Measurements from ENCODE around the gene HMCES.
A peak's percentile ranks its signal among the peaks of the same experiment; 100 is the strongest.
"Not testable (repeated sequence)": the region's sequence is repeated elsewhere in the genome, so short reads cannot be mapped to it uniquely, and the experiment has no call there.

HMCES gene

DNA sequence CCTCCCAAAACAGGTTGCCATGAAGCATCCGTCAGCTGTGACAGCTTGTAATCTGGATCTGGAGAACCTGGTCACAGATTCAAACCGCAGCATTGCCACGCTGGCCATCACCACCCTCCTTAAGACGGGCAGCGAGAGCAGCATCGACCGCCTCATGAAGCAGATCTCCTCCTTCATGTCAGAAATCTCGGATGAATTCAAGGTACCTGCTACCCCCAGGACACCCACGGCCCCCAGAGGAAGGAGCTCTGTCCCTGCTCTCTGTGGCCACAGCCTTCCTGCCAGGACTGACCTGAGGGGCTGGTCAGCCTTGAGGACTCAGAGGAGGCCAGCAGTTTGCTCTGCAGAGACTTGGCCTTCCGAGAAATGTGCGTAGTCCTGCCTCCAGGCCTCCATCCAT is 18.1 kb upstream of the HMCES start:
- Histone ChIP-seq H3K27me3 (ENCODE audit: control insufficient read depth, insufficient read depth, low read length) (no peaks in the 10 kb centered on the region), H3K4me3 (ENCODE audit: low read length) (no peak overlapping the region), H3K36me3 (ENCODE audit: control insufficient read depth, low read depth, low read length) (peaks cover 84% of the 10 kb centered on the region), H3K9me3 (ENCODE audit: control insufficient read depth, low read depth, low read length) (no peaks in the 10 kb centered on the region), H3K27ac (ENCODE audit: low read length) (no peak overlapping the region), H3K9ac (ENCODE audit: low read length) (no peak overlapping the region), H3K4me1 (ENCODE audit: control insufficient read depth, low read depth, low read length) (no peaks in the 10 kb centered on the region)

DNA sequence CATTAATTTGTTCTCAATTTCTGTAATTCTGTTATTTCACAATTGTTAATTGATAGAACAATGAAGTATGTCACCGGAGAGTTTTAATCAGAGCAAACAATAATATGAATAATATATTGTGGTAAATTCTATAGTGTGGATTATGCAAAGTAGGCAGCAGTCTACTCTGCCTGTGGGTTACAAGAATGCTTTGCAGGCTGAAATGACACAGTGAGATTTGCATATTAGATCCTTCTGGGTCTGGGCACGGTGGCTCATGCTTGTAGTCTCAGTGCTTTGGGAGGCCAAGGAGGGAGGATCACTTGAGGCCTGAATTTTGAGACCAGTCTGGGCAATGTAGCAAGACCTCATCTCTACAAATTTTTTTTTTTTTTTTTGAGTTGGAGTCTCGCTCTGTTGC is 16.8 kb upstream of the HMCES start:
- Histone ChIP-seq H3K9ac (ENCODE audit: low read length) (no peak overlapping the region), H3K4me3 (ENCODE audit: low read length) (no peak overlapping the region), H3K27me3 (ENCODE audit: control insufficient read depth, insufficient read depth, low read length) (no peaks in the 10 kb centered on the region), H3K27ac (ENCODE audit: low read length) (no peak overlapping the region), H3K9me3 (ENCODE audit: control insufficient read depth, low read depth, low read length) (no peaks in the 10 kb centered on the region), H3K36me3 (ENCODE audit: control insufficient read depth, low read depth, low read length) (peaks cover 83% of the 10 kb centered on the region), H3K4me1 (ENCODE audit: control insufficient read depth, low read depth, low read length) (no peaks in the 10 kb centered on the region)

DNA sequence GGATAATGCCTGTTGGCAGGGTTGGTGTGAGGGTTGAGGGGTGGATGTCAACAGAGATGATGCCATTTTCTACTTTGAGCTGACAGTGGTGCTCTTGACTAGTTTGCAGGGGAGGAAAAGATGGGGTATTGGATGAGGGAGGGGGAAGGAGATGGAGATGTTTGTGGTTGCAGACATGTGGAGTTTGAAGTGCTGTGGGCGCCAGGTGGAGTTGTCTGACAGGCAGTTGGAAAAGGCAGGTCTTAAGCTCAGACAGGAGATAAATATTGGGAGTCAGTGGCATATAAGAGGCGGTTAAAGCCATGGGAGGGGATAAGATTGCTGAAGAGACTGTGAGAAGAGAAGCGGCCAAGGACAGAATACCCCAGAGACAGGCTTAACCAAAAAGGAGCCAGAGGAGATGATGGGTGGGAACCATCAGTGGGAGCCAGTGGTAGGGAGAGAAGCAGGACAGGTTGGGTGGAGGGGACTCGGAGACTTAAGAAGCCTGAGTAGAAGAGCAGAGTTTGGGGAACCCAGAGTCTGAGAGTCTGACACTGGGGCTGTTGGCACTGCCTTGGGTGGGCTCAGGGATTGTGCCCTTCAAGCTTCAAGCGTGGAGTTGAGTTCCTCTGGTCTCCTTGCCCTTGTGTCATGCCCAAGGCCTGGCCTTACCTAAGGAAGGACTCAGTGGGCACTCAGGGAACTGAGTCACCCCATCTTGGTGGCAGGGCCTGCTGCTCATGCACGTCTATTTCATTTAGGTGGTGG is 15.3 kb upstream of the HMCES start:
- no peaks in the 10 kb centered on the region for H3K9me3 ChIP-seq (ENCODE audit: control insufficient read depth, low read depth, low read length)
- no peak overlapping the region for H3K4me3 ChIP-seq (ENCODE audit: low read length)
- no peaks in the 10 kb centered on the region for H3K27me3 ChIP-seq (ENCODE audit: control insufficient read depth, insufficient read depth, low read length)
- H3K27ac ChIP-seq (ENCODE audit: low read length), result no peak overlapping the region
- H3K4me1 ChIP-seq (ENCODE audit: control insufficient read depth, low read depth, low read length), result no peaks in the 10 kb centered on the region
- peaks cover 83% of the 10 kb centered on the region for H3K36me3 ChIP-seq (ENCODE audit: control insufficient read depth, low read depth, low read length)
- no peak overlapping the region for H3K9ac ChIP-seq (ENCODE audit: low read length)

DNA sequence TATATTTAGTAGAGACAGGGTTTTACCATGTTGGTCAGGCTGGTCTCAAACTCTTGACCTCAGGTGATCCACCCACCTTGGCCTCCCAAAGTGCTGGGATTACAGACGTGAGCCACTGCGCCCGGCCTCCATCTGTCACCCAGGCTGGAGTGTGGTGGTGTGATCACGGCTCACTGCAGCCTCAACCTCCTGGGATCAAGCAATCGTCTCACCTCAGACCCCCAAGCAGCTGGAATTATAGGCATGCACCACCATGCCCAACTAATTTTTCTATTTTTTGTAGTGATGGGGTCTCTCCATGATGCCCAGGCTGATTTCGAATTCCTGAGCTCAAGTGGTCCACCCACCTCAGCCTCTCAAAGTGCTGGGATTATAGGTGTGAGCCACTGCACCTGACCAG is 13.7 kb upstream of the HMCES start:
- not testable (repeated sequence) for H3K27me3 ChIP-seq (ENCODE audit: control insufficient read depth, insufficient read depth, low read length); H3K27ac ChIP-seq (ENCODE audit: low read length); H3K9me3 ChIP-seq (ENCODE audit: control insufficient read depth, low read depth, low read length); H3K4me1 ChIP-seq (ENCODE audit: control insufficient read depth, low read depth, low read length); H3K9ac ChIP-seq (ENCODE audit: low read length); H3K4me3 ChIP-seq (ENCODE audit: low read length)
- peaks cover 91% of the 10 kb centered on the region for H3K36me3 ChIP-seq (ENCODE audit: control insufficient read depth, low read depth, low read length)

DNA sequence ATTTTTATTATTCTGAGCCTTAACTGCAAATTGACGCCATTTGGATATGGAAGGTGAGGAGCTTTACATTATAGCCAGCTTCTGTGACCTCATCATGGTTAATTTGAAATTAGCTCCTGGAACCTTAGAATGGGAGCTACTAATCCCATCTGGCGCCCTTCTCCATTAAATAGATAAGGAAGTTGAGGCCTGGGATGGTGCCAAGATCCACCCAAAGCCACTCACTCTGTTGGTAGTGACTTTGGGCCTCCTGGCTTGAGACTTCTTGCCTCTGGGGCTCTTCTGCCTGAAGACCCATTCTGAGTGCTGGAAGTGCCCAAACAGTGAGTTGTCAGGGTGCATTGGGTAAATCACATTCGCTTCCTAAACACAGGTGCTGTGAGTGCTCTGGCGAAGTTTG is 12.0 kb upstream of the HMCES start:
- H3K4me3 ChIP-seq (ENCODE audit: low read length), result no peak overlapping the region
- H3K4me1 ChIP-seq (ENCODE audit: control insufficient read depth, low read depth, low read length), result no peaks in the 10 kb centered on the region
- no peaks in the 10 kb centered on the region for H3K9me3 ChIP-seq (ENCODE audit: control insufficient read depth, low read depth, low read length)
- no peaks in the 10 kb centered on the region for H3K27me3 ChIP-seq (ENCODE audit: control insufficient read depth, insufficient read depth, low read length)
- H3K9ac ChIP-seq (ENCODE audit: low read length), result no peak overlapping the region
- H3K36me3 ChIP-seq (ENCODE audit: control insufficient read depth, low read depth, low read length), result peaks cover 91% of the 10 kb centered on the region
- H3K27ac ChIP-seq (ENCODE audit: low read length), result no peak overlapping the region

DNA sequence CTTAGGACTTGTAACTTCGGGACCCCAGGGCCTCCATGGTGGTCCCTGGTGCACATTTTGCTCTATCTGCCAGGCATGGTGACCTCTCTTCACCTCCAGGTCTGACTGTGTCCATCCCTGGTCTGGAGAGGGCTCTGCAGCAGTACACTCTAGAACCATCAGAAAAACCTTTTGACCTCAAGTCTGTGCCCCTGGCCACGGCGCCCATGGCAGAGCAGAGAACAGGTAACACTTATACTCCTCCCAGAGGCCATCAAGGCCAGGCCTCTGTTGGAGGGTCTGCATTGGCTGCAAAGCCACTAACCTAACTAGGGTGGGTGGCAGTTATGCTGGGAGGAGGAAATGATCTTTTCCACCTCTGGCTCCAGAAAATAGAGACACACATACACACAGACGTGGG is 10.3 kb upstream of the HMCES start:
- Histone ChIP-seq H3K36me3 (ENCODE audit: control insufficient read depth, low read depth, low read length) (peaks cover 97% of the 10 kb centered on the region), H3K27me3 (ENCODE audit: control insufficient read depth, insufficient read depth, low read length) (no peaks in the 10 kb centered on the region), H3K9me3 (ENCODE audit: control insufficient read depth, low read depth, low read length) (no peaks in the 10 kb centered on the region), H3K4me1 (ENCODE audit: control insufficient read depth, low read depth, low read length) (no peaks in the 10 kb centered on the region), H3K9ac (ENCODE audit: low read length) (no peak overlapping the region), H3K27ac (ENCODE audit: low read length) (no peak overlapping the region), H3K4me3 (ENCODE audit: low read length) (no peak overlapping the region)

DNA sequence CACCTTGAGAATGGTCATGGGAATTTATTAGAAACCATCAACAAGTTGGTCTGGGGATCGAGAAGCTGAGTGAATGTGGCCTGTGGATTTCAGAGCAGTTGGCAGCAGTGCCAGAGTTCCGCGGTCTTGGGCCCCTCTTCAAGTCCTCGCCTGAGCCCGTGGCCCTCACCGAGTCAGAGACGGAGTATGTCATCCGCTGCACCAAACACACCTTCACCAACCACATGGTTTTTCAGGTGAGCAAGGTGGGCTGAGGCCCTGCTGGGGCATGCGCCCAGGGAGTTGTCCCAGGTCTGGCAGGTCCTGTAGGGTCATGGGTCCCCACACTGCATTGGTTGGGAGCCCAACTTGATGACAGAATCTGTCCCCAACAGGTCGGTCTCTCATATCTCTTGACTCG is 7.0 kb upstream of the HMCES start:
- H3K4me3 ChIP-seq (ENCODE audit: low read length), result no peak overlapping the region
- no peaks in the 10 kb centered on the region for H3K9me3 ChIP-seq (ENCODE audit: control insufficient read depth, low read depth, low read length)

DNA sequence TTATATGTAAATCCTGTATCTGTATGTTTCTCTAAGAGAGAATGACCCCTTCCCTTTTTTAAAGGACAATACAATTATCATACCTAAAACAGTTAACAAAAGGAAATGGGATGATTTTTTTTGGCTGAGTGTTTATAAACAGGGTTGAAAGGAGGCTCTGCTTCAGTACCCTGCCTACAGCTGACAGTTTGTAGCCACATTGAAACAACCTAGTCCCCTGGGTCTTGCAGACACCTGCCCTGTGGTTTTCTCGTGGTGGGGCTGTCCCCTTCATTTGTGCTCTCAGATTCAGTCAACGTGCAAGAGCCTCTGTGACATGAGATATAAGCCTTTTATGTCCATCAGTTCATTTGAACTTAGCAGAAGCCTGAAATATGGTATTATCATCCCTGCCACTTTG is 2.3 kb upstream of the HMCES start:
- H3K9me3 ChIP-seq (ENCODE audit: control insufficient read depth, low read depth, low read length), result no peaks in the 10 kb centered on the region
- peaks cover 58% of the 10 kb centered on the region for H3K36me3 ChIP-seq (ENCODE audit: control insufficient read depth, low read depth, low read length)
- no peaks in the 10 kb centered on the region for H3K27me3 ChIP-seq (ENCODE audit: control insufficient read depth, insufficient read depth, low read length)
- H3K4me1 ChIP-seq (ENCODE audit: control insufficient read depth, low read depth, low read length), result peaks cover 13% of the 10 kb centered on the region
- no peak overlapping the region for H3K9ac ChIP-seq (ENCODE audit: low read length)
- H3K4me3 ChIP-seq (ENCODE audit: low read length), result no peak overlapping the region
- no peak overlapping the region for H3K27ac ChIP-seq (ENCODE audit: low read length)

More for the DNA sequence above, 7.0 kb upstream of the HMCES start:
- Histone ChIP-seq H3K36me3 (ENCODE audit: control insufficient read depth, low read depth, low read length) (peaks cover 98% of the 10 kb centered on the region), H3K4me1 (ENCODE audit: control insufficient read depth, low read depth, low read length) (no peaks in the 10 kb centered on the region), H3K9ac (ENCODE audit: low read length) (no peak overlapping the region), H3K27ac (ENCODE audit: low read length) (no peak overlapping the region), H3K27me3 (ENCODE audit: control insufficient read depth, insufficient read depth, low read length) (no peaks in the 10 kb centered on the region)

DNA sequence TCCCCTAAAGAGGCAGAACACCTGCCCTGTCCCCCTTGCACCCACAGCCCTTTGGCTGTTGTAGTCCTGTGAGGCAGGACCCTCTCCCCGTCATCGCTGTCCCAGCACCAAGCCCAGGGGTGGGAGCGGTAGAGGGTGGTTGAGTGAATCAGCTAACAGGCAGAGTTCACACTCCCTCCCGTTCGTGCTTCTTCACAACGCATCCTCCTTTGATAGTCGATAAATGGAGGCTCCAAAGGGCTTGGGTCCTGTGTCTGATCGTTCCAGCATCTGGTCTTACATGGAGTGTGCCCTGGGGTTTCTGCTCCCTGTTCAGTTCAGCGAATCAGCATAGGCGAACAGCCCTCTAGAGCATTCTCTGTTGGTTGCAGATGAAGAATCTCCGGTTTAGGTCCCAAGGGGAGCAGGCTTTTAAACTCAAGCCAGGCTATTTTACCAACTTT is 820 bp upstream of the HMCES start:
- Histone ChIP-seq H3K4me1 (ENCODE audit: control insufficient read depth, low read depth, low read length) (peaks cover 13% of the 10 kb centered on the region), H3K9ac (ENCODE audit: low read length) (peak overlapping the region; percentile 79)

DNA sequence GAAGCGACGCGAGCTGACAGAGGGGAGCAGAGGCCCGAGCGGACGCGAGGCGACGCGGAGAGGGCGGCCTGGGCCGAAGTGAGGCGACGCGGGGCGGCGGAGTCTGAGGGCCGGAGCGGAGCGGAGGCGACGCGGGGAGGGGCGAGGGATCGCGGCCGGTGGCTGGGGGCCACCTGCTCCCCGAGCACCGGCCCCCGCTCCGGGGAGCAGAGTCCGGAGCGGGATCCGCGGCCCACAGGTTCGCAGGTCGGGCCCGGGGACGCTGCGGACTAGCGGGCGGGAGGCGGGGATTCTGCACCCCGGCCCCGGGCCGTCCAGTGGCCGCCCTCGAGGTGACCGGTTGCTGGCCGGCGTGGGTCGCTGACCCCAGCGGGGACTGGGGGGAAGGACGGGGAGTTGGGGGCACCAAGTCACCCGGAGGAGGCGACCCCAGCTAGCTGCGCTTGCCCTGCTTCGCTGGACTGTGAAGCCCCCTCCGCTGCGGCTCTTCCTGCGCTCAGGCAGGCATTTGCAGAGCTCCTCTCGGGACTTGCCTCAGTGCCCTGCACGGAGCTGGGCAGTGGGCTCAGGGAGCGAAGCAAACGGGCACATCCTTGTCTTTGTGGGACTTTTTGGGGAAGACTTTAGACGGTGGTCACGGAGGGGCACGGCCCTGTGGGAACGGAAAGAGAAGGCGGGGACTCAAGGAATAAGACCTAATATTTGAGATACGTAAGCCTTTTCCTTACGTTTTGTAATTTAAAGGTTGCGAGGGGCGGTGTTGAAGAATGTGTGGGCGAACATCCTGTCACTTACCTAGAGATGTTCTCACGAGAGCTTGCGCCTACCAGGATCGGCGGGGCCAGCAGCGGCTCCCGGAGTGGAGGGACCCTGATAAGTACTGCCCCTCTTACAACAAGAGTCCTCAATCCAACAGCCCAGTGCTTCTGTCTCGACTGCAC is 566 bp downstream of the HMCES start:
- Histone ChIP-seq H3K27me3 (ENCODE audit: control insufficient read depth, insufficient read depth, low read length) (no peaks in the 10 kb centered on the region), H3K36me3 (ENCODE audit: control insufficient read depth, low read depth, low read length) (peaks cover 30% of the 10 kb centered on the region), H3K9me3 (ENCODE audit: control insufficient read depth, low read depth, low read length) (no peaks in the 10 kb centered on the region), H3K4me1 (ENCODE audit: control insufficient read depth, low read depth, low read length) (peaks cover 13% of the 10 kb centered on the region), H3K27ac (ENCODE audit: low read length) (no peak overlapping the region), H3K9ac (ENCODE audit: low read length) (peak overlapping the region; percentile 64), H3K4me3 (ENCODE audit: low read length) (peak overlapping the region; percentile 93)

More for the DNA sequence above, 820 bp upstream of the HMCES start:
- H3K9me3 ChIP-seq (ENCODE audit: control insufficient read depth, low read depth, low read length), result no peaks in the 10 kb centered on the region
- H3K27ac ChIP-seq (ENCODE audit: low read length), result peak overlapping the region; percentile 68
- no peaks in the 10 kb centered on the region for H3K27me3 ChIP-seq (ENCODE audit: control insufficient read depth, insufficient read depth, low read length)
- H3K4me3 ChIP-seq (ENCODE audit: low read length), result peak overlapping the region; percentile 93
- H3K36me3 ChIP-seq (ENCODE audit: control insufficient read depth, low read depth, low read length), result peaks cover 44% of the 10 kb centered on the region

DNA sequence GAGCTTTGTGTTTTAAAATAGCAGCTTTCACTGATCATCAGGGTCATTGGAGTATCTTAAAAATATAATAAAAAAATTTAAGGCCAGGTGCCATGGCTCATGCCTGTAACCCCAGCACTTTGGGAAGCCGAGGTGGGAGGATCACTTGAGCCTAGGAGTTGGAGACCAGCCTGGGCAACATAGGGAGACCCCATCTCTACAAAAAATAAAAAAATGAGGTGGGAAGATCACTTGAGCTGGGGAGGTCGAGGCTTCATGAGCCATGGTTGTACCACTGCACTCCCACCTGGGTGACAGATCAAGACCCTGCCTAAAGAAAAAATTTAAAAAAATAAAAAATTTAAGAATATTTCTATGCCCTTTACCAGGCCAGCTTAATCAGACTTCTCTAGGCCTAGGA is 1.5 kb downstream of the HMCES start:
- Histone ChIP-seq H3K4me1 (ENCODE audit: control insufficient read depth, low read depth, low read length) (peaks cover 13% of the 10 kb centered on the region), H3K27ac (ENCODE audit: low read length) (no peak overlapping the region), H3K9me3 (ENCODE audit: control insufficient read depth, low read depth, low read length) (no peaks in the 10 kb centered on the region), H3K36me3 (ENCODE audit: control insufficient read depth, low read depth, low read length) (peaks cover 21% of the 10 kb centered on the region), H3K27me3 (ENCODE audit: control insufficient read depth, insufficient read depth, low read length) (no peaks in the 10 kb centered on the region), H3K4me3 (ENCODE audit: low read length) (peak overlapping the region; percentile 93), H3K9ac (ENCODE audit: low read length) (peak overlapping the region; percentile 64)
